ENCODE data around the gene KCNA5. TPM values are rescaled to one million over a fixed set of nuclear protein-coding genes. Genes with fewer than 3 reads are reported as not detected.

Gene KCNA5
- polyA plus RNA-seq, 1 donor (not counting 4 experiments of a cell fraction or from before 2014, with no cell fraction given) = not detected

DNA sequence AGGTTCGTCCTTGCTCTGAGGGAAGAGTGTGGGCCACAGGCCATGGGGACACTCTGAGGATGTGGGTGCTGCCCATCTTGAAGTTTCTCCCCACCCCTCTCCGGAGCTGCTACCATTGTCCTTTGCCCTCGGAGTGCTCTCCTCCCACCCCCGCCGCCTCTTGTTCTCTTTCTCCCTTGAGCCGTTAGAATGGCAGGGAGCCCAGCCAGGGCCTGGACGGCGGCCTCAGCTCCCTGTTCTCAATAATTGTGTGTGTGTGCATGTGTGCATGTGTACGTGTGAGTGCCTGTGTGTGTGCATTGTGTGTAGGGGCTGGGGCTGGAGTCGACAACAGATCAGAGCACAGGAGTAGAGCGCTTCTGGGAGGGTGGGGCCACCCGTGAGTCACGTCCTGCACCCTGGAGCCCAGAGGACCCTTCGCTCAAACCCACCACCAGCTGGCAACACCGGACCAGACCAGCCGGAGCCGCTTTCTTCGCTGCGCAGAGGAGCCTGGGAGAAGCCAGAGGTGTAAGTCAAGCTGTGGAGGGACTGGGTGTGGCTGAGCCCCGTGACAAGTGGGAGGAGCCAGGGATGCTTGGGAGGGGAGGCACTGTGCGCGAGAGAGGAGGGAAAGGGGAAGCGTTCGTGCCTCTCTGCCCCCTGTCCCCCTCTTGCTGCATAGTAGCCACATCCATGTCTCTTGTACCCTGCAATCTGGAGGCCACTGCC lies 25.9 kb upstream of the KCNA5 start:
- no peak for TF ChIP-seq EZH2 (IDR thresholded peaks at IDR 0.05; ENCODE audit: low read length)
- TF ChIP-seq, protein P1, sequence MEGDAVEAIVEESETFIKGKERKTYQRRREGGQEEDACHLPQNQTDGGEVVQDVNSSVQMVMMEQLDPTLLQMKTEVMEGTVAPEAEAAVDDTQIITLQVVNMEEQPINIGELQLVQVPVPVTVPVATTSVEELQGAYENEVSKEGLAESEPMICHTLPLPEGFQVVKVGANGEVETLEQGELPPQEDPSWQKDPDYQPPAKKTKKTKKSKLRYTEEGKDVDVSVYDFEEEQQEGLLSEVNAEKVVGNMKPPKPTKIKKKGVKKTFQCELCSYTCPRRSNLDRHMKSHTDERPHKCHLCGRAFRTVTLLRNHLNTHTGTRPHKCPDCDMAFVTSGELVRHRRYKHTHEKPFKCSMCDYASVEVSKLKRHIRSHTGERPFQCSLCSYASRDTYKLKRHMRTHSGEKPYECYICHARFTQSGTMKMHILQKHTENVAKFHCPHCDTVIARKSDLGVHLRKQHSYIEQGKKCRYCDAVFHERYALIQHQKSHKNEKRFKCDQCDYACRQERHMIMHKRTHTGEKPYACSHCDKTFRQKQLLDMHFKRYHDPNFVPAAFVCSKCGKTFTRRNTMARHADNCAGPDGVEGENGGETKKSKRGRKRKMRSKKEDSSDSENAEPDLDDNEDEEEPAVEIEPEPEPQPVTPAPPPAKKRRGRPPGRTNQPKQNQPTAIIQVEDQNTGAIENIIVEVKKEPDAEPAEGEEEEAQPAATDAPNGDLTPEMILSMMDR (optimal IDR thresholded peaks at IDR 0.05 in 1 of 3, IDR thresholded peaks at IDR 0.05 in 1 of 3, conservative IDR thresholded peaks at IDR 0.05 in 1 of 3; ENCODE audit: extremely low read depth in 1 of 3, insufficient read depth in 2 of 3, low read length in 3 of 3) = no peak
- no peaks in the 10 kb centered on the region for H3K4me1 ChIP-seq (ENCODE audit: control insufficient read depth, extremely low read depth, insufficient read depth, low read length)
- H3K9ac ChIP-seq (ENCODE audit: control insufficient read depth, extremely low read depth, insufficient read depth, low read length) = no peak overlapping the region
- dilution Hi-C loops (cut with MboI; ENCODE audit: extremely low pct_ligation_motif_present, low sequenced_read_pairs) = no loop called here
- no peak overlapping the region for H2AFZ ChIP-seq (ENCODE audit: control insufficient read depth, low read length)
- H3K9me1 ChIP-seq (ENCODE audit: control insufficient read depth, extremely low read depth, insufficient read depth, low read length) = no peaks in the 10 kb centered on the region
- DNase-seq (ENCODE audit: low read depth, low spot score) (no peak), FAIRE-seq (no peak)
- H3K79me2 ChIP-seq (ENCODE audit: control insufficient read depth, insufficient read depth, low read length) = no peaks in the 10 kb centered on the region
- no peaks in the 10 kb centered on the region for H4K20me1 ChIP-seq (ENCODE audit: control insufficient read depth, extremely low read depth, insufficient read depth, low read length)
- H3K9me3 ChIP-seq (ENCODE audit: control insufficient read depth, low read depth, low read length) = no peaks in the 10 kb centered on the region
- no peaks in the 10 kb centered on the region for H3K27me3 ChIP-seq (ENCODE audit: control insufficient read depth, extremely low read depth, insufficient read depth, low read length)
- no peak overlapping the region for H3K4me3 ChIP-seq (ENCODE audit: control insufficient read depth in 2 of 3, extremely low read depth in 1 of 3, insufficient read depth in 2 of 3, low read depth in 1 of 3, low read length in 3 of 3)
- no peaks in the 10 kb centered on the region for H3K36me3 ChIP-seq (ENCODE audit: control insufficient read depth in 2 of 2, extremely low read depth in 1 of 2, insufficient read depth in 2 of 2, low read length in 2 of 2)
- no peak overlapping the region for H3K4me2 ChIP-seq (ENCODE audit: control insufficient read depth, extremely low read depth, insufficient read depth, low read depth, low read length)
- no peak overlapping the region for H3K27ac ChIP-seq (ENCODE audit: control insufficient read depth, insufficient read depth, low read length)

DNA sequence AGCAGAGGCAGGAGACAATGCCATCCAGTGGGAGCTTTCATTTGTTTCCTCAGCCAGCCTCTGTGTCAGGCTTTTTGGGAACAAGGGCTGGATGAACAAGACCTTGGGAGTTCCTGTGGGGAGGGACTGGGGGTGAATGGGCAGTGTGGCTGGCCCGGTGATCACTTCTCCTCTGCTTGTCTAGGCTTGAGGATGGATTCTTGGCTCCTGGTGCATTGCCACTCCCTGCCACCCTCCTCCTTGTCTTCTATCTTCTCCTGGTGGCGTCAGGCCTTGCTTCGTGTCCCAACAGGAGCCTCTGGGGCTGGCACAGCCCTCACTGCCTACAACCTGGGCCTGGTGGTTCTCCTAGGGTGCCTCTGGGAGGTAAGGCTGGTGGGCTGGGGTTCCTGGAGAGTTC lies 25.0 kb upstream of the KCNA5 start:
- Histone ChIP-seq H2AFZ (ENCODE audit: control insufficient read depth, low read length) (no peak overlapping the region), H3K9ac (ENCODE audit: control insufficient read depth, extremely low read depth, insufficient read depth, low read length) (no peak overlapping the region), H3K36me3 (ENCODE audit: control insufficient read depth in 2 of 2, extremely low read depth in 1 of 2, insufficient read depth in 2 of 2, low read length in 2 of 2) (no peaks in the 10 kb centered on the region), H3K4me1 (ENCODE audit: control insufficient read depth, extremely low read depth, insufficient read depth, low read length) (no peaks in the 10 kb centered on the region), H3K9me3 (ENCODE audit: control insufficient read depth, low read depth, low read length) (no peaks in the 10 kb centered on the region), H3K9me1 (ENCODE audit: control insufficient read depth, extremely low read depth, insufficient read depth, low read length) (no peaks in the 10 kb centered on the region), H3K27ac (ENCODE audit: control insufficient read depth, insufficient read depth, low read length) (no peak overlapping the region), H3K4me3 (ENCODE audit: control insufficient read depth in 2 of 3, extremely low read depth in 1 of 3, insufficient read depth in 2 of 3, low read depth in 1 of 3, low read length in 3 of 3) (no peak overlapping the region), H3K4me2 (ENCODE audit: control insufficient read depth, extremely low read depth, insufficient read depth, low read depth, low read length) (no peak overlapping the region), H3K79me2 (ENCODE audit: control insufficient read depth, insufficient read depth, low read length) (no peaks in the 10 kb centered on the region), H4K20me1 (ENCODE audit: control insufficient read depth, extremely low read depth, insufficient read depth, low read length) (no peaks in the 10 kb centered on the region), H3K27me3 (ENCODE audit: control insufficient read depth, extremely low read depth, insufficient read depth, low read length) (no peaks in the 10 kb centered on the region)
- dilution Hi-C loops (cut with MboI; ENCODE audit: extremely low pct_ligation_motif_present, low sequenced_read_pairs) = no loop called here
- FAIRE-seq = no peak
- TF ChIP-seq, protein P1 (optimal IDR thresholded peaks at IDR 0.05 in 1 of 3, IDR thresholded peaks at IDR 0.05 in 1 of 3, conservative IDR thresholded peaks at IDR 0.05 in 1 of 3; ENCODE audit: extremely low read depth in 1 of 3, insufficient read depth in 2 of 3, low read length in 3 of 3) = no peak
- TF ChIP-seq EZH2 (IDR thresholded peaks at IDR 0.05; ENCODE audit: low read length) = no peak
- no peak for DNase-seq (ENCODE audit: low read depth, low spot score)

Data from keratinocyte (primary cell).